ENCODE results near the gene NUAK1. TPM values are rescaled to one million over a fixed set of nuclear protein-coding genes. Genes with fewer than 3 reads are reported as not detected.

The NUAK1 gene
- total and polyA plus RNA-seq, 2 experiments from 2014 or later, result 5.4 to 16.9 TPM

- TF ChIP-seq, protein P1, sequence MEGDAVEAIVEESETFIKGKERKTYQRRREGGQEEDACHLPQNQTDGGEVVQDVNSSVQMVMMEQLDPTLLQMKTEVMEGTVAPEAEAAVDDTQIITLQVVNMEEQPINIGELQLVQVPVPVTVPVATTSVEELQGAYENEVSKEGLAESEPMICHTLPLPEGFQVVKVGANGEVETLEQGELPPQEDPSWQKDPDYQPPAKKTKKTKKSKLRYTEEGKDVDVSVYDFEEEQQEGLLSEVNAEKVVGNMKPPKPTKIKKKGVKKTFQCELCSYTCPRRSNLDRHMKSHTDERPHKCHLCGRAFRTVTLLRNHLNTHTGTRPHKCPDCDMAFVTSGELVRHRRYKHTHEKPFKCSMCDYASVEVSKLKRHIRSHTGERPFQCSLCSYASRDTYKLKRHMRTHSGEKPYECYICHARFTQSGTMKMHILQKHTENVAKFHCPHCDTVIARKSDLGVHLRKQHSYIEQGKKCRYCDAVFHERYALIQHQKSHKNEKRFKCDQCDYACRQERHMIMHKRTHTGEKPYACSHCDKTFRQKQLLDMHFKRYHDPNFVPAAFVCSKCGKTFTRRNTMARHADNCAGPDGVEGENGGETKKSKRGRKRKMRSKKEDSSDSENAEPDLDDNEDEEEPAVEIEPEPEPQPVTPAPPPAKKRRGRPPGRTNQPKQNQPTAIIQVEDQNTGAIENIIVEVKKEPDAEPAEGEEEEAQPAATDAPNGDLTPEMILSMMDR (conservative IDR thresholded peaks at IDR 0.05; ENCODE audit: low read depth in 2 of 2), result no peak
- no peak for TF ChIP-seq ETS1 (IDR thresholded peaks at IDR 0.05)
- no peak for TF ChIP-seq ZNF114 (CRISPR knock-in tag; IDR thresholded peaks at IDR 0.05)
- TF ChIP-seq STAT1 (IDR thresholded peaks at IDR 0.05; ENCODE audit: unreplicated experiment), result no peak
- TF ChIP-seq ZNF331 (CRISPR knock-in tag; IDR thresholded peaks at IDR 0.05; ENCODE audit: low read depth), result no peak
- TF ChIP-seq POLR2AphosphoS5 (IDR thresholded peaks at IDR 0.05; ENCODE audit: low read depth), result no peak
- TF ChIP-seq CREB1 (CRISPR knock-in tag; IDR thresholded peaks at IDR 0.05; ENCODE audit: low read depth), result no peak
- TF ChIP-seq EZH2phosphoT487 (IDR thresholded peaks at IDR 0.05; ENCODE audit: unreplicated experiment), result no peak
Observed at GRCh38 chr12:106051853-106052531, 86.8 kb downstream of the NUAK1 start (continued).

DNA sequence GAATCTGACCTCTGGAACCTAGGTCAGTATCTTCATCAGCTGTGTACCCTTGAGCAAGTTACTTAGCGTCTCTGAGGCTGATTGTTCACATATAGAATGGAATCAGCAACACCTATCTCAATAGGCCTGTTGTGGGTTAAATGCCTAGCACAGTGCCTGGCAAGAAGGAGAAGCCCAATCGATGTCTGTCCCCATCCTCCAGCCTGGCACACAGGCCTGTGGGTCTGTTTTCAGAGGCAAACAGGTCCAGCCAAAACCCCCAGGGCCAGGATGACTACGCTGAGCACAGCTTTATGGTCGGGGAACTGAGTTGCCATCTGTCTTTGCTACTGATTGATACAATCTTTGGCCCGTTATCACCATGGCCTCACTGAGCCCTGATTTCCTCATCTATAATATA lies 89.2 kb downstream of the NUAK1 start:
- no peak overlapping the region for H3K27ac ChIP-seq (ENCODE audit: low read depth)
- H3K9me2 ChIP-seq (ENCODE audit: insufficient read depth), result peaks cover 6% of the 10 kb centered on the region; the same call in 1 of the 2 replicates
- H3K4me1 ChIP-seq (ENCODE audit: insufficient read depth), result peaks cover 3% of the 10 kb centered on the region; the same call in 1 of the 2 replicates
- peaks cover 3% of the 10 kb centered on the region for H3K27me3 Mint-ChIP-seq (ENCODE audit: insufficient read depth, low read depth, poor library complexity)
- peaks cover 7% of the 10 kb centered on the region for H3K4me1 Mint-ChIP-seq
- no peak overlapping the region for H3K4me2 ChIP-seq
- H3K4me3 ChIP-seq, result no peak overlapping the region
- ATAC-seq, result no peak
- no peaks in the 10 kb centered on the region for H3K79me2 ChIP-seq (replicated peaks; ENCODE audit: insufficient read depth)
- DNase-seq (ENCODE audit: low spot score), result no peak
- H3K4me3 Mint-ChIP-seq, result no peak overlapping the region
- no peak overlapping the region for H2AFZ ChIP-seq
- no peaks in the 10 kb centered on the region for H3K27me3 ChIP-seq (ENCODE audit: insufficient read depth)
- H3K27ac Mint-ChIP-seq, result no peak overlapping the region
- H4K20me1 ChIP-seq (replicated peaks; ENCODE audit: insufficient read depth), result no peaks in the 10 kb centered on the region
- H3K36me3 Mint-ChIP-seq (ENCODE audit: low read depth), result no peaks in the 10 kb centered on the region
- H3F3A ChIP-seq (replicated peaks; ENCODE audit: low read depth), result no peaks in the 10 kb centered on the region
- no peaks in the 10 kb centered on the region for H3K36me3 ChIP-seq (ENCODE audit: insufficient read depth)
- H3K9me3 Mint-ChIP-seq, result no peaks in the 10 kb centered on the region
- TF ChIP-seq STAT1 (IDR thresholded peaks at IDR 0.05; ENCODE audit: unreplicated experiment), result no peak
- TF ChIP-seq EZH2phosphoT487 (IDR thresholded peaks at IDR 0.05; ENCODE audit: unreplicated experiment), result no peak
- no peak for TF ChIP-seq NANOG (IDR thresholded peaks at IDR 0.05; ENCODE audit: borderline replicate concordance)
- no peak for TF ChIP-seq ETS1 (IDR thresholded peaks at IDR 0.05)
- no peak for TF ChIP-seq ZNF114 (CRISPR knock-in tag; IDR thresholded peaks at IDR 0.05)
- TF ChIP-seq EZH2 (IDR thresholded peaks at IDR 0.05; ENCODE audit: low read depth, unreplicated experiment), result no peak
- TF ChIP-seq, protein P2, sequence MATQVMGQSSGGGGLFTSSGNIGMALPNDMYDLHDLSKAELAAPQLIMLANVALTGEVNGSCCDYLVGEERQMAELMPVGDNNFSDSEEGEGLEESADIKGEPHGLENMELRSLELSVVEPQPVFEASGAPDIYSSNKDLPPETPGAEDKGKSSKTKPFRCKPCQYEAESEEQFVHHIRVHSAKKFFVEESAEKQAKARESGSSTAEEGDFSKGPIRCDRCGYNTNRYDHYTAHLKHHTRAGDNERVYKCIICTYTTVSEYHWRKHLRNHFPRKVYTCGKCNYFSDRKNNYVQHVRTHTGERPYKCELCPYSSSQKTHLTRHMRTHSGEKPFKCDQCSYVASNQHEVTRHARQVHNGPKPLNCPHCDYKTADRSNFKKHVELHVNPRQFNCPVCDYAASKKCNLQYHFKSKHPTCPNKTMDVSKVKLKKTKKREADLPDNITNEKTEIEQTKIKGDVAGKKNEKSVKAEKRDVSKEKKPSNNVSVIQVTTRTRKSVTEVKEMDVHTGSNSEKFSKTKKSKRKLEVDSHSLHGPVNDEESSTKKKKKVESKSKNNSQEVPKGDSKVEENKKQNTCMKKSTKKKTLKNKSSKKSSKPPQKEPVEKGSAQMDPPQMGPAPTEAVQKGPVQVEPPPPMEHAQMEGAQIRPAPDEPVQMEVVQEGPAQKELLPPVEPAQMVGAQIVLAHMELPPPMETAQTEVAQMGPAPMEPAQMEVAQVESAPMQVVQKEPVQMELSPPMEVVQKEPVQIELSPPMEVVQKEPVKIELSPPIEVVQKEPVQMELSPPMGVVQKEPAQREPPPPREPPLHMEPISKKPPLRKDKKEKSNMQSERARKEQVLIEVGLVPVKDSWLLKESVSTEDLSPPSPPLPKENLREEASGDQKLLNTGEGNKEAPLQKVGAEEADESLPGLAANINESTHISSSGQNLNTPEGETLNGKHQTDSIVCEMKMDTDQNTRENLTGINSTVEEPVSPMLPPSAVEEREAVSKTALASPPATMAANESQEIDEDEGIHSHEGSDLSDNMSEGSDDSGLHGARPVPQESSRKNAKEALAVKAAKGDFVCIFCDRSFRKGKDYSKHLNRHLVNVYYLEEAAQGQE (IDR thresholded peaks at IDR 0.05; ENCODE audit: unreplicated experiment), result no peak

Data from GM23338 (cell line).